Measurements from ENCODE around the gene DYNC1H1. TPM values are rescaled to one million over a fixed set of nuclear protein-coding genes. Genes with fewer than 3 reads are reported as not detected.

Gene DYNC1H1
- total RNA-seq, 2 donors from 2014 or later = 171 to 219 TPM

DNA sequence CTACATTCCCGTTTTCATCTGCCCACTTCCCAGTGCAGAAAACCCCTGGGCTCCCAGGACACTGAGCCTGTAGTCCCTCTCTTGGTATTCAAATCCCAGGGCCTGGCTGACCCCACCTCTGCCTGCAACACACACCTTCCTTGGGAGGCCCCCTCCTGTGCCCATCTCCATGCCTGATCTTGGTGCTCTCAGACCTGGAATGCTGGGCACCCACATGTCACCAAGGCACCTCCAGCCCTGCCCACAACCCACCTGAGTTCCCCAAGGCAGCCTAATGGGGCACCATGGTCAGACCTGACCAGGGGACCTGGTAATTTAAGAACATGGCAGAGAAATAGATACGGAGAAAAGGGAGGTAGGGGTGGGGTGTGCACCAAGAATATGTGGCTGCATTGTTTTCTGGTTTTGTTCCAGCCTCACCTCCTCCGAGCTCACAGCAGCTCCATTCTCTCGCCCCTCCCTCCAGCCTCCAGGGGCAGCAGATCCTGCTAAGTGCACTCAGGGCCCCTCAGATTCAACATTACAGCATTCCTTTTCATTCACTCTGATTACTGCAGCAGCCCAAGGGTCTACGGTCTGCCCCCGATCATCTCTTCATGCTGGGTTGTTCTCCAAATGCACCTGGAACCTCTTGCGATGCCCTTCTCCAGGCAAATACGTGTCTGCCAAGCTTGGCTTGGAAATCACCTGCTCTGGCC lies 131.6 kb downstream of the DYNC1H1 start:
- no peak for TF ChIP-seq POLR2A (IDR thresholded peaks at IDR 0.05)
- DNase-seq (no peak), ATAC-seq (no peak)
- Histone ChIP-seq H3K9me3 (no peaks in the 10 kb centered on the region), H3K27ac (no peak overlapping the region), H3K4me3 (no peak overlapping the region), H3K4me1 (peaks cover 4% of the 10 kb centered on the region), H3K27me3 (no peaks in the 10 kb centered on the region), H3K36me3 (replicated peaks in 1 of 2; ENCODE audit: insufficient read depth in 1 of 2, low read depth in 2 of 2) (no peaks in the 10 kb centered on the region)
- 42% methylated on average over 8 of the region's 8 CpGs for WGBS, 2 donors
- intact Hi-C loops (cut with DNase I) = loop anchor here (5.0 kb wide), 1 partner anchor 44 kb away; no protein-coding TSS in a partner anchor

DNA sequence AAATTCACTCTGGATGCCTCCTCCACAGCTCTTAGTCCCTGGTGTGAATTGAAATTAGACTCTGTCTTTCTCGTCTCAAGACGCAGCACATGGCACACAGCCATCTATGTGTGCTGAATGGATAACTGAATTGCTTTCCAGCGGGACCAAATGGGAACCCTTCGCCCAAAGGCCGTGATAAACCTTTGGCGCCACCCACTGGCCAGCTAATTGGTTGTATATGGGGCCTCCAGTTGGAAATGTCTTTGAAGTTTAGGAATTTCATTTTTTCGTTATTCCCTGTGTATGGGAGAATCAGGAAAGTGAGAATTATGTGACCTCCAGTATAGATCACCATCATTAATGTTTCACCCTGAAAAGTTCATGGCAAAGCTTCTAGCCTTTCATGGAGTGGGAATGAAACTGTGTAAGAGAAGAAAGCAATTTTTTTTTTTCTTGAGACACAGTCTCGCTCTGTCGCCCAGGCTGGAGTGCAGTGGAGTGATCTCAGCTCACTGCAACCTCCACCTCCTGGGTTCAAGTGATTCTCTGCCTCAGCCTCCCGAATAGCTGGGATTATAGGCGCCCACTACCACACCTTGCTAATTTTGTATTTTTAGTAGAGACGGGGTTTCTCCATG lies 132.3 kb downstream of the DYNC1H1 start:
- Histone ChIP-seq H3K4me1 (peaks cover 4% of the 10 kb centered on the region), H3K27ac (no peak overlapping the region), H3K9me3 (no peaks in the 10 kb centered on the region), H3K36me3 (replicated peaks in 1 of 2; ENCODE audit: insufficient read depth in 1 of 2, low read depth in 2 of 2) (no peaks in the 10 kb centered on the region), H3K4me3 (no peak overlapping the region), H3K27me3 (no peaks in the 10 kb centered on the region)
- peak; percentile 86 for ATAC-seq
- WGBS, 2 donors = 29 to 33% methylated on average over 12 of the region's 12 CpGs
- TF ChIP-seq, protein P1, sequence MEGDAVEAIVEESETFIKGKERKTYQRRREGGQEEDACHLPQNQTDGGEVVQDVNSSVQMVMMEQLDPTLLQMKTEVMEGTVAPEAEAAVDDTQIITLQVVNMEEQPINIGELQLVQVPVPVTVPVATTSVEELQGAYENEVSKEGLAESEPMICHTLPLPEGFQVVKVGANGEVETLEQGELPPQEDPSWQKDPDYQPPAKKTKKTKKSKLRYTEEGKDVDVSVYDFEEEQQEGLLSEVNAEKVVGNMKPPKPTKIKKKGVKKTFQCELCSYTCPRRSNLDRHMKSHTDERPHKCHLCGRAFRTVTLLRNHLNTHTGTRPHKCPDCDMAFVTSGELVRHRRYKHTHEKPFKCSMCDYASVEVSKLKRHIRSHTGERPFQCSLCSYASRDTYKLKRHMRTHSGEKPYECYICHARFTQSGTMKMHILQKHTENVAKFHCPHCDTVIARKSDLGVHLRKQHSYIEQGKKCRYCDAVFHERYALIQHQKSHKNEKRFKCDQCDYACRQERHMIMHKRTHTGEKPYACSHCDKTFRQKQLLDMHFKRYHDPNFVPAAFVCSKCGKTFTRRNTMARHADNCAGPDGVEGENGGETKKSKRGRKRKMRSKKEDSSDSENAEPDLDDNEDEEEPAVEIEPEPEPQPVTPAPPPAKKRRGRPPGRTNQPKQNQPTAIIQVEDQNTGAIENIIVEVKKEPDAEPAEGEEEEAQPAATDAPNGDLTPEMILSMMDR (IDR thresholded peaks at IDR 0.05) = peak; percentile 68 to 91 (median 84)
- no peak for TF ChIP-seq POLR2A (IDR thresholded peaks at IDR 0.05)
- intact Hi-C loops (cut with DNase I) = loop anchor here (5.0 kb wide), 1 partner anchor 44 kb away; no protein-coding TSS in a partner anchor
- peak; percentile 86 to 92 (median 87) for DNase-seq

DNA sequence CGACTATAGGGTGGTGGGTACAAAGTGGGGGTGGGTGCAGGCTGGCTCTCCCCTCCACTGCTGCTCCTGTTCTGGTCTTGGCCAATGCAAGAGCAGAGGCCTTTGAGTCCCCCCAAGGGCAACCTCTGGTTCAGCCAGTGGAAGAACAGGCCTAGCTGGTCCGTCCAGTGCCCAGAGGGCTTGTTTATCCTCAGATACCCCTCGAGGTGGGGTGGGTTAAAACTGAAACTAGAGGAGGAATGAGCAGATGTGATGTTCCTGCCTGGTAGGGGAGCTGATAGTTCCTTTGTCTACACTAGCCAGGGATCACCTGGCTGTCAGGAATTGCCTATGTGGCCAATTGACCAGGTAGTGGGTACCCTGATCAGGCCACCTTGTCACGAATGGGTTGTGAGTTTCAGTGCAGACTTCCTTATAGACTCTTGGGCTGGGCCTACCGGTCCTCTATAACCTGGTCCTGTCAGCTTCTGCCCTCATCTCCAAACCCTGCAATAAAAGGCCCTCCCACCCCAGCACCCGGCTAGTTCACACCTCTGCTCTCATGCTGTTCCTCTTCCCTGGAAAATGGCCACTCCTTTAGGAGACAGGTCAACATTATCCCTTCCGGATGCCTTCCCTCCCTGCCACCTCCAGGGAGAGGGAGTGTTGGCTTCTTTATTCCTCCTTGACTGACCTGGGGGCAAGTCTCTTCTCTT lies 133.2 kb downstream of the DYNC1H1 start:
- TF ChIP-seq, protein P1 (IDR thresholded peaks at IDR 0.05) = no peak
- no peak for TF ChIP-seq POLR2A (IDR thresholded peaks at IDR 0.05)
- Histone ChIP-seq H3K27me3 (no peaks in the 10 kb centered on the region), H3K9me3 (no peaks in the 10 kb centered on the region), H3K4me1 (peaks cover 4% of the 10 kb centered on the region), H3K27ac (no peak overlapping the region), H3K36me3 (replicated peaks in 1 of 2; ENCODE audit: insufficient read depth in 1 of 2, low read depth in 2 of 2) (no peaks in the 10 kb centered on the region), H3K4me3 (no peak overlapping the region)
- DNase-seq (peak in 2 of 4 donors; percentile 22 to 37), ATAC-seq (no peak)
- 56 to 80% methylated on average over 5 to 7 of the region's 7 CpGs for WGBS, 2 donors
- intact Hi-C loops (cut with DNase I) = loop anchor here (5.0 kb wide), 1 partner anchor 45 kb away; no protein-coding TSS in a partner anchor

DNA sequence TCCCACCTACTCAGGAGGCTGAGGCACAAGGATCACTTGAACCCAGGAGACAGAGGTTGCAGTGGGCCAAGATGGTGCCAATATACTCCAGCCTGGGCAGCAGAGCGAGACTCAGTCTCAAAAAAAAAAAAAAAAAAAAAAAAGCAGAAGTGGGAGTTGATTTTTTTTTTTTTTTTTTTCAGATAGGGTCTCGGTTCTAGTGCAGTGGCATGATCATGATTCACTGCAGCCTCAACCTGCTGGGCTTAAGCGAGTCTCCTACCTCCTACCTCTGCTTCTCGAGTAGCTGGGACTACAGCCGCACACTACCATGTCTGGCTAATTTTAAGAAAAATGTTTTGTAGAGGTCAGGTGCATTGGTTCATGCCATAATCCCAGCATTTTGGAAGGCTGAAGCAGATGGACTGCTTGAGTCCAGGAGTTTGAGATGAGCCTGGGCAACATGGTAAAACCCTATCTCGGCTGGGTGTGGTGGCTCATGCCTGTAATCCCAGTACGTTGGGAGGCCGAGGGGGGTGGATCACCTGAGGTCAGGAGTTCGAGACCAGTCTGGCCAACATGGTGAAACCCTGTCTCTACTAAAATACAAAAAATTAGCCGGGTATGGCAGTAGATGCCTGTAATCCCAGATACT lies 138.8 kb downstream of the DYNC1H1 start:
- H3K4me3 ChIP-seq = no peak overlapping the region
- 83 to 89% methylated on average over 7 to 10 of the region's 10 CpGs for WGBS, 2 donors
- ATAC-seq = no peak

More for the DNA sequence above, 138.8 kb downstream of the DYNC1H1 start:
- Histone ChIP-seq H3K36me3 (replicated peaks in 1 of 2; ENCODE audit: insufficient read depth in 1 of 2, low read depth in 2 of 2) (no peaks in the 10 kb centered on the region), H3K4me1 (no peaks in the 10 kb centered on the region), H3K27ac (no peak overlapping the region), H3K27me3 (no peaks in the 10 kb centered on the region), H3K9me3 (no peaks in the 10 kb centered on the region)
- intact Hi-C loops (cut with DNase I) = no loop called here
- TF ChIP-seq, protein P1 (IDR thresholded peaks at IDR 0.05) = no peak
- no peak for TF ChIP-seq POLR2A (IDR thresholded peaks at IDR 0.05)
- no peak for DNase-seq
